HG03575 (cell line): Measurements from ENCODE around the gene LRRC56.

ENCODE experiments used
- ATAC-seq: cut with Tn5 transposase; IDR thresholded peaks from one replicate; pipeline ENCODE4 v1.9.1; 2021; ENCODE audit not compliant: unreplicated experiment, insufficient number of reproducible peaks, low FRiP score; ENCODE audit errors: extremely low read depth

LRRC56 gene

GRCh38 chr11:499201-500076, 37.9 kb upstream of the LRRC56 start:
- ATAC-seq = no peak

- ATAC-seq = no peak
Observed at GRCh38 chr11:501001-501682, 36.2 kb upstream of the LRRC56 start.

GRCh38 chr11:501683-502287, 35.5 kb upstream of the LRRC56 start:
- no peak for ATAC-seq

GRCh38 chr11:502288-503178, 34.8 kb upstream of the LRRC56 start:
- no peak for ATAC-seq

- no peak for ATAC-seq
Observed at GRCh38 chr11:503179-503981, 33.9 kb upstream of the LRRC56 start.

- no peak for ATAC-seq
Observed at GRCh38 chr11:504053-504993, 33.0 kb upstream of the LRRC56 start.

GRCh38 chr11:504994-505344, 32.4 kb upstream of the LRRC56 start:
- ATAC-seq = no peak

- no peak for ATAC-seq
Observed at GRCh38 chr11:506238-506994, 30.9 kb upstream of the LRRC56 start.

- ATAC-seq = no peak
Observed at GRCh38 chr11:506995-507726, 30.2 kb upstream of the LRRC56 start, which contains the start of gene RNH1. Gene RNH1, minus strand, starts transcription at chr11:507242. Its CDS starts 5,080 bp downstream, at chr11:502162.

GRCh38 chr11:507727-508515, 29.4 kb upstream of the LRRC56 start:
- ATAC-seq = no peak

GRCh38 chr11:508956-509355, 28.4 kb upstream of the LRRC56 start:
- no peak for ATAC-seq

- ATAC-seq = no peak
Observed at GRCh38 chr11:512761-513595, 24.3 kb upstream of the LRRC56 start.

GRCh38 chr11:514606-515005, 22.7 kb upstream of the LRRC56 start:
- no peak for ATAC-seq

- no peak for ATAC-seq
Observed at GRCh38 chr11:515131-515530, 22.2 kb upstream of the LRRC56 start.
